GM19372 (cell line): ENCODE data around the gene MPHOSPH10.
"Not testable (repeated sequence)": the region's sequence is repeated elsewhere in the genome, so short reads cannot be mapped to it uniquely, and the experiment has no call there.

Source experiments
- ATAC-seq: cut with Tn5 transposase; IDR thresholded peaks from one replicate; pipeline ENCODE4 v1.9.1; 2021; ENCODE audit warnings: mild to moderate bottlenecking, low read depth, moderate library complexity; ENCODE audit not compliant: unreplicated experiment

Gene MPHOSPH10

DNA sequence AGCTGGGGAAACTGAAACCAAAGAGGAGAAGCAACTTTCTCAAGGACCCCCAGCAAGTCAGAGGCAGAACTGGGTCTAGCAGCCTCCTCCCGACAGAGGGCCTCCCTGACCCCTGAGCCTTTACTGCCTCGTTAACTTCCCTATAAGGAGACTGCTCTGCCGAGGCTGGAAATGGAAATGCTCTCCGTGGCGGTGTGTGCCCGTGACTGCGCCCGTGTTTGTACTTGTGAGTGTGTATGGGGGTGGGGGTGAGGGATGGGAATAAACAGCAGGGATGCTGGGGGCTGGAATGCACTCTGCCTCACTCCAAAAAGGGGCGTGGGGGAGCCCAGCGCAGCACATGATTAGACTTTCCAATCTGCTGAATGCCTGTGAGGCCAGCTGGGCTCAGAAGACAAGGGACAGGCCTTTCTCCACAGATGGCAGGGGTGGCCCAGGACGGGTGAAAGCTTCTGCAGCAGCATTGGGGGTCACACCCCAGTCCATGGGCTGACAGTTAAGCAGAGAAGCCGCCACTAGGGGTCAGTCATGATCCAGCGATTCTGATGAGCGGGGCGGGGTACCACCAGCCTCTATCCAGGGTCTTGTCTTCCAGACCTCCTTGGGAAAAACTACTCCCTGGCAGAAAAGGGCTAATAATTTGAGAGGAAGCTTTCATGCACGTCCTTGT, 26.8 kb downstream of the MPHOSPH10 start:
- peak; percentile 66 for ATAC-seq

DNA sequence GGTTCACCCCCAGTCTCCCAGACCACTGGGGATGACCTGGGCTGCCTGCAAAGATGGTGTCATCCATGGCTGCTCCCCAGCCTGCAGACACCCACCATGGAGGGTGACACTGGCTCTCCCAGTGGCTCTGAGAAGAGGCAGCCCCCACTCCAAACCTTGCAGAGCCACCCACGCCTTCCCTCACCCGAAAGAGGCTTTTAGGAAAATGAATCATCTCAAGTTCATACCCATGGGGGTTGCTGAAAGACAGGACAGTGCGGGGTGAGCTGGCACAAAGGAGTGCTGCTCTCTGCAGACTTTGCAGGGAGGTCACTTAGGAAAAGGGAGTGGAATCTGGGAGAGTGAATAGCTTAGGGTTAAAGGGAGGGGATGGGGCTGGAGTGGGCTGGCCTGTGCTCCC, 36.4 kb downstream of the MPHOSPH10 start:
- no peak for ATAC-seq

DNA sequence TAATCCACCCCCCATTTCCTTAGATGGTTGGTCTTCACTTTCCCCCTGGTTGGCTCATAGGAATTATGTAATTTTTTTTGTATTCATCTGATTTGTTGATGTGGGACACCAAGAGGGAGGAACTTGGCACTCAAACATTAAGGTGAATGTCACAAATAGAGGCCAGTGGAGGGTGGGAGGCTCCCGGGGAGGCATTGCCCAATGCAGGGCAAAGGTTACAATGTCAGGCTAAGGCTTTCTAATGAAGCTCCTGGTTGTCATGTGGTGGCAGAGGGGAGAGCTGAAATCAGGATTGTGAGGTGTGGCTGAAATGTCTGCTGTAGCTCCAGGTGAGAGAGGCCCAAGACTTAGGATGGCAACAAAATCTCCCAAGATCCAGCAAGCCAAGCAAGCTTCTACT, 42.7 kb downstream of the MPHOSPH10 start:
- no peak for ATAC-seq

DNA sequence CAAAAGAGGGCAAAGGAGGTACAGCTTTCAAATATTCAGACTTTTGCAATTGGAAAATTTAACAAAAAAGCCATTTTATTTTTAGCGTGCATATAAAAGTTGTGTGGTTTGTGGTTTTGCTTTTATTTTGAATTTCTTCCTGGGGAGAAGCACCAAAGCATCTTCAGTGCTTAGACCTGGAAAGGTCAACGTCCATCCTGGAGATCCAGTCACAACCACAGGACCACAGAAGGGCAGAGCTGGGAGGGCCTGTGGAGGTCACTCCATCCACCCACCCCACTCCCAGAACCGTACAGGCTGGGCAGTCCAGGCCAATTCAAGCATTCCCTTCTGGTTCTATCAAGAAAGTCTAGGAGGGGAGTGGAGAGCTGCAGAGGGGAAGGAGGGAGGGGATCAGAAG, 43.8 kb downstream of the MPHOSPH10 start:
- no peak for ATAC-seq

GRCh38 chr2:71178836-71179235, 48.4 kb downstream of the MPHOSPH10 start:
- ATAC-seq, result not testable (repeated sequence)

DNA sequence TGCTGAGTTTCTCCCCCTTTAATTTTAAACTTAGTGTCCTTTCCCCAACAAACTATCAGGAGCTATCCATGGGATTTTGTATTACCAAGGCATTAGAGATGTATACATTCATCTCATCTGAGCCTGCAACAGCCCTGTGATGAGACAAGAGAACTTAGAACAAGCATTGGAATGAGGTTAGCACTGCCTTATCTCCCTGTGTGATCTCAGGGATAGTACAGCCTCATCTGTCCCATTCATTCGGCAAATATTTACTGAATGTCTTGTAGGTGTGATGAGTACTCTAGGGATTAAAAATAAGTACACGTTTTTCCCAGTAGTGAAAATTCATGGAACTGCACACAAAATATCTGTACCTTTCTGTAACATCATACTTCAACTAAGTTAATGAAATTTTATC, 50.9 kb downstream of the MPHOSPH10 start:
- no peak for ATAC-seq

DNA sequence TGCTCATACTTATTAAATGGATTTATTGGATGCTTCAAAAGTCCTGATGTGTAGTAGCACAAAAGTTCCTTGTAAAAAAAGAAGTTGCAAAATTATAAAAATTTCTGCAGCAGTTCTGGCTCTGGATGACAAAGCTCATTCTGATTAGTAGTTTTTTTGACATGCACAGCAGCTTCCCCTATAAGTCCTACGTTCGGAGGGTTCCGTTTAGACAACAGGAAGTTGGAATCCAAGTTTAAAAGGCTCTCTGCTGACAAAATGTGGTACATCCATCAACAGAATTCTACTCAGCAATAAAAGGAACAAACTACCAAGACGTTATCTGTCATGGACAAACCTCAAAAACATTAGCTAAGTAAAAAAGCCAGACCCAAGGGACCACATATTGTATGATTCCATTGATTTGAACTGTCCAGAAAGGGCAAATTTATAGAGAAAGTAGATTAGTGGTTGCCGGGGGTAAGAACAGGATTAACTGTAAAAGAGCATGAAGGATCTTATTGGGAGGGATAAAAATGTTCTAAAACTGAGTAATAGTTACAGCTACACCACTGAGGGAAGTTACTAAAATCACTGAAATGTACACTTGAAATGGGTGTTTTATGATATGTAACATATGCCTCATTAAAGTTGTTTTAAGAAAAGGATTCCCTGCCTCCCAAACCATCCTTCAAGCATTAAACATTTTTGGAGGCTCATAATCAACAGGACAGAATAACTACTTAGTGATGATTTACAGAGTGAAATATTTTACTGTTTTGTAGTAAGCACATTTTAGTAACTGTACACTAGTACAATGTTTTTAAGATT, 53.1 kb downstream of the MPHOSPH10 start:
- not testable (repeated sequence) for ATAC-seq

DNA sequence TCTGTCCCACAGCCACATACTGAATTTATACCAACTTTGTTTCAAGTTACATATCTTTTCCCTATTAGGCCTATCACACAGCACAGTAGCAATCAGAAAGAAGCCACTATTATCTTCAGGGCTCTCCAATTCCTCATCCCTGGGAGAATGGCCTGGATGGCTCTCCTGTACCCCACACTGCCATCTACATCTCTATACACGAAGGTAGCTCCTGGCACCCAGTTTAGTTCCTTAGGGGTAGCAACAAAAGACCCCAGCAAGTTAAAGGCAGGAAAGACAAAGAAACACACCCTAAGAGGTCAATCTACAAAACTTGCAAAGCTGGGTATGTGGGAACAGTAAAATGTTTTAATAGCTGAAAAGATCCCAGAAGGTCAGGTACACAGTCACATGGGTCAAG, 56.5 kb downstream of the MPHOSPH10 start:
- no peak for ATAC-seq

DNA sequence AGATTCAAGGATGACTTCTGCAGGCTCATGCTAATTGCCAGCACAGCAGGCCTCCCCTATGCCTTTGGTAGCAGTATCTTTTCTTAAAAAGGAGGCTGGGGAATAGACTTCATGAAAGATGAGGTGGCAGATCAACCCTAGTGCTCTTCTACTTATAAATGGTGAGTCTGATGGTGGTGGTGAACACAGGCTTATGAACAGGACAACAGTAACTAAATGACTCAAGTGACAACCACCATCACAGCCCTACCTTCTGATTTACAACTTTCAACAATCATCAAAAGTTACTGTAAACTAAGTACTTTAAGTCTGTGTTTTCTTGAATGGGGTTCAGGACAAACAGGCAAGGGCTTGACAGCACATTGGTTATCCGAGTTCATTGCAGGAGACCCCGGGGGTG, 57.2 kb downstream of the MPHOSPH10 start:
- no peak for ATAC-seq

GRCh38 chr2:71190656-71191569, 60.5 kb downstream of the MPHOSPH10 start:
- ATAC-seq, result no peak

DNA sequence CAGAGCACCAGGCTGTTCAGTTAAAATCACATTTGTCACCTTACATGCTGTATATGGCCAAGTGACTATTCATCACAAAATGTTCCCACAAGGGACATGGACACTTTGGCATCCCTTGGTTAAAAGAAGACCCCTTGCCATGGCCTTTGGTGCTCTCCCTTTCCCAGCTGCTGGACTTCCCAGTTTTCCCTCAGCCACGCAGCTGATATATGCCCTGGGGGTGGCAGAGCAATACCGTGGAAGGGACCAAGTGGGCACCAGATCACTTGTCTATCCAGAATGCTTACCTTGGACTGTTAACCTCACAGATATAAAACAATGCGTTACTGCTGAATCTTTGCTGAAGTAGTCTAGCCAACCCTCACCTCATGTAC, 61.1 kb downstream of the MPHOSPH10 start:
- ATAC-seq, result no peak
